ENCODE results near the gene SERF2. TPM values are rescaled to one million over a fixed set of nuclear protein-coding genes. Genes with fewer than 3 reads are reported as not detected.
"Not testable (repeated sequence)": the region's sequence is repeated elsewhere in the genome, so short reads cannot be mapped to it uniquely, and the experiment has no call there.

The SERF2 gene
- total RNA-seq, 1 donor from 2014 or later: 539 TPM

- no peaks in the 10 kb centered on the region for H3K9me3 Mint-ChIP-seq
- peak within 1 kb of the TSS; percentile 99 for H3K27ac Mint-ChIP-seq
- H3K4me3 Mint-ChIP-seq: peak within 1 kb of the TSS; percentile 99
- H3K27me3 Mint-ChIP-seq (ENCODE audit: low read depth): no peaks in the 10 kb centered on the region
- peaks cover 24% of the 10 kb centered on the region for H3K4me1 Mint-ChIP-seq
- DNase-seq (ENCODE audit: low spot score in 2 of 2, unreplicated experiment in 2 of 2): peak; percentile 73 to 87
- TF ChIP-seq CTCF (IDR thresholded peaks at IDR 0.05; ENCODE audit: unreplicated experiment): no peak
- peaks cover 24% of the 10 kb centered on the region for H3K36me3 Mint-ChIP-seq
These were observed 8.4 kb downstream of the SERF2 start, which contains the start of gene HYPK for GRCh38 chr15:43800286-43801141. HYPK (plus strand) TSS chr15:43800599; CDS start chr15:43800623, 24 bp downstream.

DNA sequence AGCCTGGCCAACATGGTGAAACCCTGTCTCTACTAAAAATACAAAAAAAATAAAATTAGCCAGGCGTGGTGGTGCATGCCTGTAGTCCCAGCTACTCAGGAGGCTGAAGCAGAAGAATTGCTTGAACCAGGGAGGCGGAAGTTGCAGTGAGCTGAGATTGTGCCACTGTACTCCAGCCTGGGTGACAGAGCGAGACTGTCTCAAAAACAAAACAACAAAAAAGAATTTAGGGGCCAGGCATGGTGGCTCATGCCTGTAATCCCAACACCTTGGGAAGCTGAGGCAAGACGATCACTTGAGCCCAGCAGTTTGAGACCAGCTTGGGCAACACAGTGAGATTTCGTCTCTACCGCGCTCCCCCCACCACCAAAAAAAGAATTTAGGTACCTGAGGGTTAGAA, 10.6 kb downstream of the SERF2 start:
- H3K27me3 Mint-ChIP-seq (ENCODE audit: low read depth); H3K4me3 Mint-ChIP-seq; H3K9me3 Mint-ChIP-seq; H3K27ac Mint-ChIP-seq; DNase-seq (ENCODE audit: low spot score in 2 of 2, unreplicated experiment in 2 of 2): not testable (repeated sequence)
- peaks cover 24% of the 10 kb centered on the region for H3K4me1 Mint-ChIP-seq
- H3K36me3 Mint-ChIP-seq: peaks cover 33% of the 10 kb centered on the region

DNA sequence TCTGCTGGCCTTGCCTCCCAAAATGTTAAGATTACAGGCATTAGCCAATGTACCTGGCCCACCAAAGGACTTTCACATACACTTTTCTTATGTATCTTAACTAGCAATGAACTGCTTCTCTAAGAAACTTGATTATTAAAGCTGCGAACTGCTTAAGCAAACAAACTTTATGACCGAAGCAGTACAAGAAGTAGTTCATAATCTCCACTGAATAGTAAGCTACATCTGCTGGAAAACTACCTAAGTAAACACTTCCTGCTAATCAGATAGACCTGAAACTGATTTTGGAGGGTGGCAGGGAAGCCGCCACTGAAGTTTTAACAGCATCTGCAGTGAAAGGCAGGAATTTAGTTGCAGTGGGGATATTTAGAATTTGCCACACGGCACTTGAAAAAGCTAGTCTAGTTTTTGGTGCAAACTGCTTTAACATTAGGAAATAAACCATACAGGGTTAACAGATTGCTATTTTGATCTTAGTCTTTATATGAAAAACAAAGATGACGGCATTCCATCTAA, 16.4 kb downstream of the SERF2 start:
- Mint-ChIP-seq H3K4me3 (no peak overlapping the region), H3K36me3 (peaks cover 51% of the 10 kb centered on the region), H3K9me3 (no peaks in the 10 kb centered on the region), H3K4me1 (no peaks in the 10 kb centered on the region), H3K27me3 (ENCODE audit: low read depth) (no peaks in the 10 kb centered on the region), H3K27ac (no peak overlapping the region)
- no peak for DNase-seq (ENCODE audit: low spot score in 2 of 2, unreplicated experiment in 2 of 2)
- TF ChIP-seq CTCF (IDR thresholded peaks at IDR 0.05; ENCODE audit: unreplicated experiment): no peak

GRCh38 chr15:43808960-43809678, 17.0 kb downstream of the SERF2 start:
- Mint-ChIP-seq H3K27ac (no peak overlapping the region), H3K4me1 (no peaks in the 10 kb centered on the region), H3K4me3 (no peak overlapping the region), H3K27me3 (ENCODE audit: low read depth) (no peaks in the 10 kb centered on the region), H3K36me3 (peaks cover 52% of the 10 kb centered on the region), H3K9me3 (no peaks in the 10 kb centered on the region)
- TF ChIP-seq CTCF (IDR thresholded peaks at IDR 0.05; ENCODE audit: unreplicated experiment): no peak
- DNase-seq (ENCODE audit: low spot score in 2 of 2, unreplicated experiment in 2 of 2): no peak

DNA sequence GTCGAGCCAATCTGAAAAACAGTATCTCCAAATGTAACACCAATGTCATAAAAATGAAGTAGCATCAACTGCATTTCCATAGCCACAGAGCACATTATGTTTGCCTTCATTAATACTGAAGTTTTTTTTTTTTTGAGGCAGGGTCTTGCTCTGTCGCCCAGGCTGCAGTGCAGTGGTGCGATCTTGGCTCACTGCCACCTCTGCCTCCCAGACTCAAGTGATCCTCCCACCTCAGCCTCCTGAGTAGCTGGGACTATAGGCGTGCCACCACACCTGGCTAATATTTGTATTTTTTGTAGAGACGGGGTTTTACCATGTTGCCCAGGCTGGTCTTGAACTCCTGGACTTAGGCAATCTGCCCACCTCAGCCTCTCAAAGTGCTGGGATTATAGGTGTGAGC, 22.9 kb downstream of the SERF2 start:
- not testable (repeated sequence) for H3K4me1 Mint-ChIP-seq; H3K27me3 Mint-ChIP-seq (ENCODE audit: low read depth); H3K4me3 Mint-ChIP-seq; H3K27ac Mint-ChIP-seq; H3K9me3 Mint-ChIP-seq; DNase-seq (ENCODE audit: low spot score in 2 of 2, unreplicated experiment in 2 of 2)
- peaks cover 27% of the 10 kb centered on the region for H3K36me3 Mint-ChIP-seq

DNA sequence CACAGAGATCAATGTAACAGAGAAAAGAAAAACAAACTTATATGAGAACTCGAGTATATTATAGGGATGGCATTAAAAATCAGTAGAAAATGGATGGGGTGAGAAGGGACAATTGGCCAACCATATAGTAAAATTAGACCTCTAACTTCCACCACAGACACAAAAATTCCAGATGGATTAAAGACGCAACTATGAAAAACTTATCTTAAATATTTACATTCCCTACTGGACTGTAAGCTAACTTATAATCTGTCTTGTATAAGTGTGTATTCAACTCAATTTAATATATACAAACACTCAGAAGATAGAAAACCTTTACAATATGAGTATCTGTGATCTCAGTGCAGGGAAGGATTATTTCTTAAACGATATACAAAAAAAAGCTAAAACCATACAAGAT, 29.4 kb downstream of the SERF2 start:
- Mint-ChIP-seq H3K27me3 (ENCODE audit: low read depth) (no peaks in the 10 kb centered on the region), H3K4me3 (peak overlapping the region; percentile 23), H3K36me3 (peaks cover 9% of the 10 kb centered on the region), H3K4me1 (peaks cover 13% of the 10 kb centered on the region), H3K9me3 (peaks cover 3% of the 10 kb centered on the region), H3K27ac (peak overlapping the region; percentile 75)
- DNase-seq (ENCODE audit: low spot score in 2 of 2, unreplicated experiment in 2 of 2): no peak
- TF ChIP-seq CTCF (IDR thresholded peaks at IDR 0.05; ENCODE audit: unreplicated experiment): no peak

All from mesothelial cell of epicardium (in vitro differentiated cells).